T-helper 2 cell treated with Interferon-gamma antibody and Interleukin-4, amounts not matched to agents 5 μg/mL and 100 μg/mL, for 36 hours (primary cell): Measurements from ENCODE around the gene WDR64.
"Not testable (repeated sequence)": the region's sequence is repeated elsewhere in the genome, so short reads cannot be mapped to it uniquely, and the experiment has no call there.

Experiments
- DNase-seq: peaks from one replicate; pipeline ENCODE4 v3.0.0; 2021; ENCODE audit warnings: low spot score
- H3K27ac Mint-ChIP-seq: one replicate; pipeline ENCODE4 v1.8.0; 2021; ENCODE audit warnings: mild to moderate bottlenecking, mixed read lengths
- H3K27me3 Mint-ChIP-seq: one replicate; pipeline ENCODE4 v1.8.0; 2021; ENCODE audit warnings: low read depth, mixed read lengths
- H3K36me3 Mint-ChIP-seq: one replicate; pipeline ENCODE4 v1.8.0; 2021; ENCODE audit warnings: low read depth, mixed read lengths
- H3K4me1 Mint-ChIP-seq: one replicate; pipeline ENCODE4 v1.8.0; 2021; ENCODE audit warnings: low read depth, mixed read lengths
- H3K4me3 Mint-ChIP-seq: one replicate; pipeline ENCODE4 v1.8.0; 2022; ENCODE audit warnings: mild to moderate bottlenecking, moderate library complexity, mixed read lengths
- H3K9me3 Mint-ChIP-seq: one replicate; pipeline ENCODE4 v1.8.0; 2021; ENCODE audit warnings: mixed read lengths

Gene WDR64

GRCh38 chr1:241813768-241814320 lies 161.8 kb downstream of the WDR64 start:
- peaks cover 2% of the 10 kb centered on the region for H3K27me3 Mint-ChIP-seq

GRCh38 chr1:241816008-241816407 lies 163.9 kb downstream of the WDR64 start:
- no peaks in the 10 kb centered on the region for H3K4me1 Mint-ChIP-seq
- H3K36me3 Mint-ChIP-seq, result no peaks in the 10 kb centered on the region
- no peak overlapping the region for H3K4me3 Mint-ChIP-seq

More at GRCh38 chr1:241813768-241814320, 161.8 kb downstream of the WDR64 start:
- H3K4me1 Mint-ChIP-seq, result no peaks in the 10 kb centered on the region
- H3K27ac Mint-ChIP-seq, result no peak overlapping the region
- no peak overlapping the region for H3K4me3 Mint-ChIP-seq
- no peaks in the 10 kb centered on the region for H3K36me3 Mint-ChIP-seq
- DNase-seq, result no peak
- H3K9me3 Mint-ChIP-seq, result no peaks in the 10 kb centered on the region

GRCh38 chr1:241817331-241817792 lies 165.3 kb downstream of the WDR64 start:
- no peak overlapping the region for H3K4me3 Mint-ChIP-seq
- H3K9me3 Mint-ChIP-seq, result no peaks in the 10 kb centered on the region
- H3K27ac Mint-ChIP-seq, result no peak overlapping the region
- H3K36me3 Mint-ChIP-seq, result no peaks in the 10 kb centered on the region
- peaks cover 5% of the 10 kb centered on the region for H3K27me3 Mint-ChIP-seq
- no peak for DNase-seq
- H3K4me1 Mint-ChIP-seq, result no peaks in the 10 kb centered on the region

More at GRCh38 chr1:241816008-241816407, 163.9 kb downstream of the WDR64 start:
- Mint-ChIP-seq H3K9me3 (no peaks in the 10 kb centered on the region), H3K27ac (no peak overlapping the region), H3K27me3 (peaks cover 5% of the 10 kb centered on the region)
- DNase-seq, result no peak

GRCh38 chr1:241817956-241818612 lies 166.0 kb downstream of the WDR64 start:
- peaks cover 5% of the 10 kb centered on the region for H3K27me3 Mint-ChIP-seq
- H3K27ac Mint-ChIP-seq, result no peak overlapping the region
- no peak for DNase-seq
- H3K4me3 Mint-ChIP-seq, result no peak overlapping the region
- H3K36me3 Mint-ChIP-seq, result no peaks in the 10 kb centered on the region
- no peaks in the 10 kb centered on the region for H3K4me1 Mint-ChIP-seq
- no peaks in the 10 kb centered on the region for H3K9me3 Mint-ChIP-seq

- Mint-ChIP-seq H3K4me3 (no peak overlapping the region), H3K27ac (no peak overlapping the region), H3K9me3 (no peaks in the 10 kb centered on the region), H3K27me3 (peaks cover 5% of the 10 kb centered on the region), H3K36me3 (no peaks in the 10 kb centered on the region), H3K4me1 (no peaks in the 10 kb centered on the region)
- no peak for DNase-seq
Observed at GRCh38 chr1:241819340-241819866, 167.3 kb downstream of the WDR64 start.

GRCh38 chr1:241821363-241821762 lies 169.3 kb downstream of the WDR64 start:
- Mint-ChIP-seq H3K4me1 (no peaks in the 10 kb centered on the region), H3K27me3 (peaks cover 5% of the 10 kb centered on the region), H3K36me3 (no peaks in the 10 kb centered on the region), H3K27ac (no peak overlapping the region), H3K9me3 (no peaks in the 10 kb centered on the region), H3K4me3 (no peak overlapping the region)
- DNase-seq, result no peak

GRCh38 chr1:241822846-241823245 lies 170.8 kb downstream of the WDR64 start:
- Mint-ChIP-seq H3K27ac (no peak overlapping the region), H3K4me1 (no peaks in the 10 kb centered on the region), H3K27me3 (peaks cover 5% of the 10 kb centered on the region), H3K36me3 (no peaks in the 10 kb centered on the region), H3K9me3 (no peaks in the 10 kb centered on the region), H3K4me3 (no peak overlapping the region)
- no peak for DNase-seq

- Mint-ChIP-seq H3K4me3 (no peak overlapping the region), H3K36me3 (no peaks in the 10 kb centered on the region), H3K4me1 (no peaks in the 10 kb centered on the region), H3K9me3 (no peaks in the 10 kb centered on the region), H3K27ac (no peak overlapping the region), H3K27me3 (peaks cover 4% of the 10 kb centered on the region)
- no peak for DNase-seq
Observed at GRCh38 chr1:241823925-241824324, 171.8 kb downstream of the WDR64 start.

GRCh38 chr1:241825581-241825980 lies 173.5 kb downstream of the WDR64 start:
- no peak overlapping the region for H3K27ac Mint-ChIP-seq
- H3K4me3 Mint-ChIP-seq, result no peak overlapping the region
- no peak for DNase-seq
- no peaks in the 10 kb centered on the region for H3K4me1 Mint-ChIP-seq
- H3K36me3 Mint-ChIP-seq, result no peaks in the 10 kb centered on the region
- no peaks in the 10 kb centered on the region for H3K9me3 Mint-ChIP-seq
- H3K27me3 Mint-ChIP-seq, result peaks cover 5% of the 10 kb centered on the region

GRCh38 chr1:241826613-241827012 lies 174.5 kb downstream of the WDR64 start:
- H3K4me3 Mint-ChIP-seq, H3K36me3 Mint-ChIP-seq, H3K27ac Mint-ChIP-seq, DNase-seq, H3K27me3 Mint-ChIP-seq, H3K9me3 Mint-ChIP-seq, H3K4me1 Mint-ChIP-seq: not testable (repeated sequence)

- H3K4me1 Mint-ChIP-seq, result no peaks in the 10 kb centered on the region
- no peak overlapping the region for H3K4me3 Mint-ChIP-seq
Observed at GRCh38 chr1:241827264-241827663, 175.2 kb downstream of the WDR64 start.

GRCh38 chr1:241828463-241829021 lies 176.5 kb downstream of the WDR64 start:
- Mint-ChIP-seq H3K4me1 (no peaks in the 10 kb centered on the region), H3K9me3 (no peaks in the 10 kb centered on the region), H3K4me3 (no peak overlapping the region), H3K36me3 (no peaks in the 10 kb centered on the region), H3K27ac (no peak overlapping the region), H3K27me3 (peaks cover 6% of the 10 kb centered on the region)
- no peak for DNase-seq

More at GRCh38 chr1:241827264-241827663, 175.2 kb downstream of the WDR64 start:
- DNase-seq, result no peak
- Mint-ChIP-seq H3K27ac (no peak overlapping the region), H3K36me3 (no peaks in the 10 kb centered on the region), H3K9me3 (no peaks in the 10 kb centered on the region), H3K27me3 (peaks cover 3% of the 10 kb centered on the region)

GRCh38 chr1:241829468-241829867 lies 177.4 kb downstream of the WDR64 start:
- Mint-ChIP-seq H3K27me3 (peaks cover 6% of the 10 kb centered on the region), H3K4me3 (no peak overlapping the region), H3K9me3 (no peaks in the 10 kb centered on the region), H3K27ac (no peak overlapping the region), H3K4me1 (no peaks in the 10 kb centered on the region), H3K36me3 (no peaks in the 10 kb centered on the region)
- no peak for DNase-seq

- Mint-ChIP-seq H3K4me1 (peaks cover 4% of the 10 kb centered on the region), H3K9me3 (no peaks in the 10 kb centered on the region), H3K36me3 (no peaks in the 10 kb centered on the region), H3K27ac (no peak overlapping the region), H3K4me3 (no peak overlapping the region), H3K27me3 (peaks cover 15% of the 10 kb centered on the region)
- DNase-seq, result no peak
Observed at GRCh38 chr1:241834733-241835377, 182.8 kb downstream of the WDR64 start.
